GM19043 (cell line): ENCODE data around the gene PYGO2.
"Not testable (repeated sequence)": the region's sequence is repeated elsewhere in the genome, so short reads cannot be mapped to it uniquely, and the experiment has no call there.

Source experiments
- ATAC-seq: cut with Tn5 transposase; IDR thresholded peaks from one replicate; pipeline ENCODE4 v1.9.1; 2021; ENCODE audit warnings: low read depth; ENCODE audit not compliant: unreplicated experiment

The PYGO2 gene

GRCh38 chr1:154925335-154926170, 36.0 kb downstream of the PYGO2 start:
- ATAC-seq, result no peak

DNA sequence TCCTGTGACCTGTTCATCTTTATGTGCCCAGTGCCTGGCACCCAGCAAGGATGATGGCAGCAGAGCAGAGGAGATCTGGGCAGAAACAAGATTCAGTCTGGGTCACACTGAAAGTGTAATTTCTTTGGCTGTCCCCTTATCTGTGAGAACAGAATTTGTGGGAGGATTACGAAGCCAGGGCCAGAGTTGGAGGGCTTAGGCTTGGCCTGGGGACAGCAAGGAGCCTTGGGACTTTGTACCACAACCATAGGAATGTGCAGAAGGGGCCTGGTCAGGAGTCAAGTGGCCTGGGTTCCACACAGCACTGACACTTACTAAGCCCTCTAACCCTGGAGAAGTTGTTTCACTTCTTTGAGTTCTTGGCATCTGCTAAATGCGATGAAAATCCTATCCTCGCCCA, 37.9 kb downstream of the PYGO2 start:
- ATAC-seq, result no peak

GRCh38 chr1:154913273-154913672, 48.3 kb downstream of the PYGO2 start:
- ATAC-seq, result no peak

GRCh38 chr1:154912755-154913154, 48.8 kb downstream of the PYGO2 start:
- ATAC-seq, result no peak

GRCh38 chr1:154911691-154912550, 49.7 kb downstream of the PYGO2 start:
- ATAC-seq, result no peak

- no peak for ATAC-seq
Measured at GRCh38 chr1:154910851-154911250, 50.7 kb downstream of the PYGO2 start.

- ATAC-seq, result no peak
Measured at GRCh38 chr1:154908937-154909336, 52.6 kb downstream of the PYGO2 start.

DNA sequence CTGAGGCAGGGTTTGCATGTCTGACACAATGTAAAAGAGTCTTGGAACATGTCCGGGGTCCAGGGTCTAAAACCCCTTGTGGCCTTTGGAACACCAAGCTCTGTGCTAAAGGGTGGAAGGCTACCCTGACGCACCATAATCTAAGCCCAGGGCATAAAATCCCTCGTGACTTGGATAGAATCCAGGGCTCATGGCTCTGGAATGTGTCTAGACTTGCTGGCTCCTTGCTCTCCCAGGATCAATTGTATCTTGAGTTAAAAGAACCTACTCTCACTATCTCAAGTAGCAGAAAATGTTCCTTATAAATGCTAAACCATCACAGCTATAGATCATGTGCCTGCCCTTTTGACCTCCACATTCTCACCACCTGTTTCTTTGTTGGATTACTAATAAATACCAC, 53.5 kb downstream of the PYGO2 start:
- ATAC-seq, result not testable (repeated sequence)
